Measurements from ENCODE around the gene SH3RF3. TPM values are rescaled to one million over a fixed set of nuclear protein-coding genes. Genes with fewer than 3 reads are reported as not detected.

SH3RF3 gene
- total RNA-seq, 1 experiment from 2014 or later = 0.98 TPM

DNA sequence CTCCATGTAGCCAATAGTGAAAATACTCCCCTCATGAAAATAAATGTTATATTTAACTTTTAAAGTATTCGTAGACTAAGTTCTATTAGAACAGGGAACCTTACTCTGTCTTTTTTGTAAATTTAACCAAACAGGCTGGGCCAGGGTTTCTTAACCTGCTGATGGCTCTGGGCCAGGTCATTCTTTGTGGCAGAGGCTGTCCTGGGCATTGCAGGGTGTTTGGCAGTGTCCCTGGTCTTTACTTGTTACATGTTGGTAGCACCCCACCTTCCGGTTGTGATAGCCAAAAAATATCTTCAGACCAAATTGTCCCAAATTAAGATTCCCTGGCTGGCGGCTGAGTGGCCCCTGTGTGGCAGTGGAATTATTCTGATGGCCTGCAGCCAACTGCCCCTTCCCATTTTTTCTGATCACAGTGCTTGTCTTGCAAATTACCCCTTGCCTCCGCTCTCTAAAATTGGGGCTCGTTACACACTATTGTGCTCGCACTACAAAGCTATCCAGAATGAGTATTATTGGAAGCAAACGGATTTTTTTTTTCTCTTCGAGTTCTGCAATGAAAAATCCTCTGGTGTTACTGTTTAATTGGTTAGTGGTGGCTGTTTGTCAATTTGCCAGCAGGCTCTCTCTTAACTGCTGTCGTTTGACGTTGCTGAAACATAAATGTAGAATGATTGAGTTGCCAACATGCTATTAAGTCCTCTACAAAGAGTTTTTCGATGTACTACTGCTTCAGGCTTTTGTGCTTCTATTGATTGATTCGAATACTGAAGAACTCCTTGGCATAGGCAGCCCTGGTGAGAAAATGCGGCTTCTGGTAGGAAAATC, 216.9 kb downstream of the SH3RF3 start:
- intact Hi-C loops (cut with micrococcal nuclease; ENCODE audit: unreplicated experiment) = no loop called here
- Histone ChIP-seq H3K4me1 (no peaks in the 10 kb centered on the region), H3K4me3 (ENCODE audit: low read depth, low read length) (no peak overlapping the region), H3K9me3 (no peaks in the 10 kb centered on the region), H3K36me3 (ENCODE audit: control insufficient read depth, insufficient read depth, low read length) (no peaks in the 10 kb centered on the region), H3K27me3 (replicated peaks; ENCODE audit: control insufficient read depth, insufficient read depth, low read length) (no peaks in the 10 kb centered on the region; the same call in none of the 2 replicates)
- no peaks in the 10 kb centered on the region for H3K36me3 Mint-ChIP-seq (ENCODE audit: insufficient read depth, unreplicated experiment)
- peaks cover 13% of the 10 kb centered on the region for H3K27me3 Mint-ChIP-seq (ENCODE audit: insufficient read depth, unreplicated experiment)
- ChIA-PET CTCF (no interaction called here), POLR2A (no interaction called here)
- no peaks in the 10 kb centered on the region for H3K4me1 Mint-ChIP-seq (ENCODE audit: low read depth, unreplicated experiment)
- DNase-seq = no peak
- H3K9me3 Mint-ChIP-seq (ENCODE audit: unreplicated experiment) = no peaks in the 10 kb centered on the region
- BruUV-seq (replicated peaks) = no TSS peak
- TF ChIP-seq, protein P1, sequence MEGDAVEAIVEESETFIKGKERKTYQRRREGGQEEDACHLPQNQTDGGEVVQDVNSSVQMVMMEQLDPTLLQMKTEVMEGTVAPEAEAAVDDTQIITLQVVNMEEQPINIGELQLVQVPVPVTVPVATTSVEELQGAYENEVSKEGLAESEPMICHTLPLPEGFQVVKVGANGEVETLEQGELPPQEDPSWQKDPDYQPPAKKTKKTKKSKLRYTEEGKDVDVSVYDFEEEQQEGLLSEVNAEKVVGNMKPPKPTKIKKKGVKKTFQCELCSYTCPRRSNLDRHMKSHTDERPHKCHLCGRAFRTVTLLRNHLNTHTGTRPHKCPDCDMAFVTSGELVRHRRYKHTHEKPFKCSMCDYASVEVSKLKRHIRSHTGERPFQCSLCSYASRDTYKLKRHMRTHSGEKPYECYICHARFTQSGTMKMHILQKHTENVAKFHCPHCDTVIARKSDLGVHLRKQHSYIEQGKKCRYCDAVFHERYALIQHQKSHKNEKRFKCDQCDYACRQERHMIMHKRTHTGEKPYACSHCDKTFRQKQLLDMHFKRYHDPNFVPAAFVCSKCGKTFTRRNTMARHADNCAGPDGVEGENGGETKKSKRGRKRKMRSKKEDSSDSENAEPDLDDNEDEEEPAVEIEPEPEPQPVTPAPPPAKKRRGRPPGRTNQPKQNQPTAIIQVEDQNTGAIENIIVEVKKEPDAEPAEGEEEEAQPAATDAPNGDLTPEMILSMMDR (IDR thresholded peaks at IDR 0.05; ENCODE audit: insufficient read depth in 1 of 2, low read depth in 1 of 2, low read length in 1 of 2, severe bottlenecking in 1 of 2, unreplicated experiment in 1 of 2) = no peak
- H3K4me3 Mint-ChIP-seq (ENCODE audit: unreplicated experiment) = no peak overlapping the region
- H3K27ac Mint-ChIP-seq (ENCODE audit: unreplicated experiment) = no peak overlapping the region

DNA sequence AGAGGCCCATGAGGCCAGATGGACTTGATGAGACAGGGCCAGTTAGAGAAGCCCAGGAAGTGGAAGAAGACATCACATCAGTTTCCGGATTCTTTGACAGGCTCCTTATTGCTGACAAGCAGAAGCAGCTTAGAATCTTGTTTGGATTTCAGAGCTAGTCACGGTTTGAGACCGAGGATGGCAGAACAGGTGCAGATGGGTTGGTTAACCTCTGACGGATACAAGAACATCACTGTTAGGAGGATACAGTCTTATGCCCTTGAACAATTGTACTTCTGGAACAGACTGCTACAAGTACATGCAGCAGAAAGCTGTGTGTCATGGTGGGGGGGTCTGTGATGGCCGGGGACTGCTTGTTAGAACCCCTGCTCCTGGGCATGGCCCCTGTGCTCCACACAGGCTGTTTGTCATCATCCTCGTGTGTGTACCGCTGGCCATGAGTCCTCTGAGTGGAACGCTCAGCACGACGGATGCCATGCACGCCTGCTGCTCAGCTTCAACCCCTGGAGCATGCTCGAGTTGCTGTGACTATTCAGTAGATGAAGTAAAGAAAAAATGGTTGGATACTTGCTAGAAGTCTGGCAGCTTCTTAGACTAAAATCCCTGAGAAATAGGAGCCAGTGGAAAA, 217.7 kb downstream of the SH3RF3 start:
- no peak overlapping the region for H3K4me3 Mint-ChIP-seq (ENCODE audit: unreplicated experiment)
- no peaks in the 10 kb centered on the region for H3K9me3 ChIP-seq
- POLR2A ChIA-PET = no interaction called here
- CTCF ChIA-PET = no interaction called here
- H3K27me3 ChIP-seq (replicated peaks; ENCODE audit: control insufficient read depth, insufficient read depth, low read length) = no peaks in the 10 kb centered on the region; the same call in none of the 2 replicates
- H3K27me3 Mint-ChIP-seq (ENCODE audit: insufficient read depth, unreplicated experiment) = peaks cover 13% of the 10 kb centered on the region
- H3K4me3 ChIP-seq (ENCODE audit: low read depth, low read length) = no peak overlapping the region
- H3K36me3 Mint-ChIP-seq (ENCODE audit: insufficient read depth, unreplicated experiment) = no peaks in the 10 kb centered on the region
- TF ChIP-seq, protein P1 (IDR thresholded peaks at IDR 0.05; ENCODE audit: insufficient read depth in 1 of 2, low read depth in 1 of 2, low read length in 1 of 2, severe bottlenecking in 1 of 2, unreplicated experiment in 1 of 2) = no peak
- DNase-seq = no peak
- H3K36me3 ChIP-seq (ENCODE audit: control insufficient read depth, insufficient read depth, low read length) = no peaks in the 10 kb centered on the region
- no TSS peak for BruUV-seq (replicated peaks)
- H3K4me1 Mint-ChIP-seq (ENCODE audit: low read depth, unreplicated experiment) = no peaks in the 10 kb centered on the region
- no peaks in the 10 kb centered on the region for H3K4me1 ChIP-seq
- intact Hi-C loops (cut with micrococcal nuclease; ENCODE audit: unreplicated experiment) = no loop called here
- no peaks in the 10 kb centered on the region for H3K9me3 Mint-ChIP-seq (ENCODE audit: unreplicated experiment)
- no peak overlapping the region for H3K27ac Mint-ChIP-seq (ENCODE audit: unreplicated experiment)

DNA sequence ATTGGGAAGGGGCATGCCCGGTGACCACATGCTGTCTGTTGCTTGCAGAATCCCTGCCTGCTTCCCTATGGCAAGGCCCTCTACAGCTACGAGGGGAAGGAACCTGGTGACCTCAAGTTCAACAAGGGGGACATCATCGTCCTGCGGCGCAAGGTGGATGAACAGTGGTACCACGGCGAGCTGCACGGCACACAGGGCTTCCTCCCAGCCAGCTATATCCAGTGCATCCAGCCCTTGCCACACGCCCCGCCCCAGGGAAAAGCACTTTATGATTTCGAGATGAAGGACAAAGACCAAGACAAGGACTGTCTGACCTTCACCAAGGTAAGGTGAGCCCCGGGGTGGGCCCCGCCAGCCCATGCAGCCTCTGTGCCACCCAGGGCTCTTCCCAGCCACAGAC, 218.6 kb downstream of the SH3RF3 start:
- no TSS peak for BruUV-seq (replicated peaks)
- intact Hi-C loops (cut with micrococcal nuclease; ENCODE audit: unreplicated experiment) = no loop called here
- no peak overlapping the region for H3K4me3 ChIP-seq (ENCODE audit: low read depth, low read length)
- H3K4me3 Mint-ChIP-seq (ENCODE audit: unreplicated experiment) = no peak overlapping the region
- H3K27me3 ChIP-seq (replicated peaks; ENCODE audit: control insufficient read depth, insufficient read depth, low read length) = no peaks in the 10 kb centered on the region; the same call in none of the 2 replicates
- ChIA-PET CTCF (no interaction called here), POLR2A (no interaction called here)
- H3K4me1 ChIP-seq = no peaks in the 10 kb centered on the region
- DNase-seq = no peak
- H3K36me3 ChIP-seq (ENCODE audit: control insufficient read depth, insufficient read depth, low read length) = no peaks in the 10 kb centered on the region
- H3K9me3 ChIP-seq = no peaks in the 10 kb centered on the region
- no peaks in the 10 kb centered on the region for H3K36me3 Mint-ChIP-seq (ENCODE audit: insufficient read depth, unreplicated experiment)
- TF ChIP-seq, protein P1 (IDR thresholded peaks at IDR 0.05; ENCODE audit: insufficient read depth in 1 of 2, low read depth in 1 of 2, low read length in 1 of 2, severe bottlenecking in 1 of 2, unreplicated experiment in 1 of 2) = no peak
- no peak overlapping the region for H3K27ac Mint-ChIP-seq (ENCODE audit: unreplicated experiment)
- H3K9me3 Mint-ChIP-seq (ENCODE audit: unreplicated experiment) = no peaks in the 10 kb centered on the region
- H3K27me3 Mint-ChIP-seq (ENCODE audit: insufficient read depth, unreplicated experiment) = peaks cover 13% of the 10 kb centered on the region
- no peaks in the 10 kb centered on the region for H3K4me1 Mint-ChIP-seq (ENCODE audit: low read depth, unreplicated experiment)

Measured in Caco-2 (cell line).